SW 1271 (cell line): ENCODE data around the gene C5orf47.

Experiments
- DNase-seq, 2 experiments: peaks; one replicate each; lab custom pipeline; 2025; lab: John Stamatoyannopoulos, UW

C5orf47 gene

GRCh38 chr5:174044466-174045254, 55.7 kb downstream of the C5orf47 start:
- no peak for DNase-seq

- DNase-seq: peak; percentile 43 to 78
Observed at GRCh38 chr5:174045470-174046025, 56.6 kb downstream of the C5orf47 start, which contains the start of gene NSG2. Gene NSG2, plus strand, starts transcription at chr5:174045706. Its CDS starts 1,050 bp downstream, at chr5:174046756.

- no peak for DNase-seq
Observed at GRCh38 chr5:174046558-174046957, 57.6 kb downstream of the C5orf47 start.

GRCh38 chr5:174047472-174048099, 58.6 kb downstream of the C5orf47 start:
- no peak for DNase-seq

- no peak for DNase-seq
Observed at GRCh38 chr5:174052636-174053035, 63.7 kb downstream of the C5orf47 start.

- no peak for DNase-seq
Observed at GRCh38 chr5:174053905-174054304, 64.9 kb downstream of the C5orf47 start.
